ENCODE measurements around the gene PARP11.

- TF ChIP-seq CTCF (IDR thresholded peaks at IDR 0.05; ENCODE audit: low read depth, low read length, poor library complexity, severe bottlenecking) (no peak), EZH2phosphoT487 (IDR thresholded peaks at IDR 0.05; ENCODE audit: borderline replicate concordance, low read length) (no peak)
Measured at GRCh38 chr12:3761116-3761735, 112.0 kb downstream of the PARP11 start.
